HepG2 (cell line): Measurements from ENCODE around the gene ATRIP. TPM values are rescaled to one million over a fixed set of nuclear protein-coding genes. Genes with fewer than 3 reads are reported as not detected.
A peak's percentile ranks its signal among the peaks of the same experiment; 100 is the strongest.

Experiments
- AGO2 ChIP-seq: fragments of 200-400 bp; formaldehyde crosslinking; optimal IDR thresholded peaks from 2 replicates; pipeline ENCODE3; 2017; ENCODE audit warnings: mild to moderate bottlenecking, low read depth, low read length, moderate library complexity
- CTCF ChIP-seq: sonication (generic); formaldehyde crosslinking; IDR thresholded peaks from 2 replicates; pipeline ENCODE4 v1.5.0; 2020; ENCODE audit warnings: mild to moderate bottlenecking, missing genetic modification reagents, moderate library complexity
- POLR2G ChIP-seq: fragments of 200-400 bp; formaldehyde crosslinking; IDR thresholded peaks from 2 replicates; pipeline ENCODE4 v1.6.1; 2018; ENCODE audit warnings: mild to moderate bottlenecking, low read depth, low read length, moderate library complexity
- PRPF4 ChIP-seq: fragments of 200-400 bp; formaldehyde crosslinking; IDR thresholded peaks from 2 replicates; pipeline ENCODE4 v1.6.1; 2016; ENCODE audit warnings: low read length, low read depth; ENCODE audit not compliant: poor library complexity, severe bottlenecking
- RBFOX2 ChIP-seq: fragments of 200-400 bp; formaldehyde crosslinking; IDR thresholded peaks from 2 replicates; pipeline ENCODE4 v1.6.1; 2017; ENCODE audit warnings: low read depth, mild to moderate bottlenecking, low read length
- RBM22 ChIP-seq: fragments of 200-400 bp; formaldehyde crosslinking; optimal IDR thresholded peaks from 2 replicates; pipeline ENCODE3; 2017; ENCODE audit warnings: mild to moderate bottlenecking, low read length, moderate library complexity
- SRY ChIP-seq: sonication (generic); formaldehyde crosslinking; IDR thresholded peaks from 2 replicates; pipeline ENCODE4 v1.8.0; 2022; ENCODE audit warnings: mild to moderate bottlenecking, missing genetic modification reagents
- TFE3 ChIP-seq: IDR thresholded peaks from 2 replicates; pipeline ENCODE4 v1.6.1; 2016
- ZNF547 ChIP-seq: sonication (generic); formaldehyde crosslinking; IDR thresholded peaks from 2 replicates; pipeline ENCODE4 v1.5.1; 2020; ENCODE audit warnings: mild to moderate bottlenecking, missing genetic modification reagents
- ZNF605 ChIP-seq: sonication (generic); formaldehyde crosslinking; IDR thresholded peaks from 2 replicates; pipeline ENCODE4 v1.8.0; 2022; ENCODE audit warnings: mild to moderate bottlenecking, missing genetic modification reagents
- ZNF616 ChIP-seq: sonication (generic); formaldehyde crosslinking; IDR thresholded peaks from 2 replicates; pipeline ENCODE4 v1.5.0; 2020; ENCODE audit warnings: low read depth, mild to moderate bottlenecking, missing genetic modification reagents
- ZNF687 ChIP-seq: sonication (generic); formaldehyde crosslinking; IDR thresholded peaks from 2 replicates; pipeline ENCODE4 v1.5.1; 2020; ENCODE audit warnings: mild to moderate bottlenecking, missing genetic modification reagents, moderate library complexity
- ZNF83 ChIP-seq: sonication (generic); formaldehyde crosslinking; IDR thresholded peaks from 2 replicates; pipeline ENCODE4 v1.4.0; 2020; ENCODE audit warnings: missing genetic modification reagents, mild to moderate bottlenecking, borderline replicate concordance
- polyA plus RNA-seq, 8 experiments: library from polyadenylated mRNA; depleted of rRNA in 3 of 8; stranded (reverse) in 7 of 8; unstranded in 1 of 8; fragments of >200 nt; fragmentation: Illumina TruSeq in 4 of 8; extraction: Trizol in 4 of 8; gene quantifications; 2 replicates each; pipeline versions ENCODE4 v1.2.1 to v1.2.3, GENCODE V29; 2011 to 2016; ENCODE audit warnings: low read depth in 4 of 8, missing spikeins in 1 of 8, mixed read lengths in 1 of 8; ENCODE audit not compliant: insufficient read depth in 1 of 8
- total RNA-seq, 5 experiments: library from RNA; depleted of rRNA; stranded (reverse); fragments of >200 nt; fragmentation: Illumina TruSeq; extraction: Trizol; gene quantifications; 2 replicates each; pipeline ENCODE4 v1.2.3, GENCODE V29; 2016; ENCODE audit warnings: low read depth in 1 of 5
- TF ChIP-seq, protein P1 (sequence below): sonication (generic); formaldehyde crosslinking; IDR thresholded peaks from 2 replicates; pipeline ENCODE4 v1.4.0; 2020; ENCODE audit warnings: missing genetic modification reagents

Gene ATRIP
- total and polyA plus RNA-seq, 2 of the 13 experiments (the other 11 are each of a cell fraction or from before 2014, with no cell fraction given) = 5.1 to 12.5 TPM

- 0 out of 2 replicates have a peak, but pooled peaks have one; percentile 16 for TF ChIP-seq ZNF687
- 0 out of 2 replicates have a peak, but pooled peaks have one; percentile 18 for TF ChIP-seq ZNF605 (CRISPR knock-in tag)
- TF ChIP-seq ZNF83 = no peak
- TF ChIP-seq ZNF616 = no peak
- TF ChIP-seq CTCF (CRISPR knock-in tag) = peak; percentile 56
- 0 out of 2 replicates have a peak, but pooled peaks have one; percentile 12 for TF ChIP-seq SRY
- no peak for TF ChIP-seq ZNF547
- TF ChIP-seq TFE3 (CRISPR knock-in tag) = no peak
- peak; percentile 45; the same call in 1 of the 2 replicates for TF ChIP-seq POLR2G
- 0 out of 2 replicates have a peak, but pooled peaks have one; percentile 30 for TF ChIP-seq RBFOX2
- TF ChIP-seq PRPF4 = no peak
- TF ChIP-seq RBM22 = peak; percentile 47
- TF ChIP-seq, protein P1, sequence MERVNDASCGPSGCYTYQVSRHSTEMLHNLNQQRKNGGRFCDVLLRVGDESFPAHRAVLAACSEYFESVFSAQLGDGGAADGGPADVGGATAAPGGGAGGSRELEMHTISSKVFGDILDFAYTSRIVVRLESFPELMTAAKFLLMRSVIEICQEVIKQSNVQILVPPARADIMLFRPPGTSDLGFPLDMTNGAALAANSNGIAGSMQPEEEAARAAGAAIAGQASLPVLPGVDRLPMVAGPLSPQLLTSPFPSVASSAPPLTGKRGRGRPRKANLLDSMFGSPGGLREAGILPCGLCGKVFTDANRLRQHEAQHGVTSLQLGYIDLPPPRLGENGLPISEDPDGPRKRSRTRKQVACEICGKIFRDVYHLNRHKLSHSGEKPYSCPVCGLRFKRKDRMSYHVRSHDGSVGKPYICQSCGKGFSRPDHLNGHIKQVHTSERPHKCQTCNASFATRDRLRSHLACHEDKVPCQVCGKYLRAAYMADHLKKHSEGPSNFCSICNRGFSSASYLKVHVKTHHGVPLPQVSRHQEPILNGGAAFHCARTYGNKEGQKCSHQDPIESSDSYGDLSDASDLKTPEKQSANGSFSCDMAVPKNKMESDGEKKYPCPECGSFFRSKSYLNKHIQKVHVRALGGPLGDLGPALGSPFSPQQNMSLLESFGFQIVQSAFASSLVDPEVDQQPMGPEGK = no peak
- TF ChIP-seq AGO2 = peak; percentile 84
These were observed 31.1 kb upstream of the ATRIP start (continued) for GRCh38 chr3:48415251-48415953.
